WTC11 (cell line): ENCODE results near the gene CDK10. TPM values are rescaled to one million over a fixed set of nuclear protein-coding genes. Genes with fewer than 3 reads are reported as not detected.

ENCODE experiments used
- ATF3 ChIP-seq: sonication (generic); formaldehyde crosslinking; conservative IDR thresholded peaks from 2 replicates; pipeline ENCODE4 v1.8.1; 2022; ENCODE audit warnings: mild to moderate bottlenecking, missing genetic modification reagents
- E2F4 ChIP-seq: sonication (generic); formaldehyde crosslinking; IDR thresholded peaks from 2 replicates; pipeline ENCODE4 v1.8.1; 2022; ENCODE audit warnings: low read depth, mild to moderate bottlenecking, moderate library complexity, missing genetic modification reagents, borderline replicate concordance
- ELF4 ChIP-seq: sonication (generic); formaldehyde crosslinking; IDR thresholded peaks from 2 replicates; pipeline ENCODE4 v1.8.1; 2022; ENCODE audit warnings: low read depth, mild to moderate bottlenecking, moderate library complexity, missing genetic modification reagents
- ESRRA ChIP-seq: sonication (generic); formaldehyde crosslinking; IDR thresholded peaks from 2 replicates; pipeline ENCODE4 v1.8.1; 2022; ENCODE audit warnings: mild to moderate bottlenecking, missing genetic modification reagents, borderline replicate concordance
- FOXJ3 ChIP-seq: sonication (generic); formaldehyde crosslinking; IDR thresholded peaks from 2 replicates; pipeline ENCODE4 v1.9.0; 2021; ENCODE audit warnings: missing genetic modification reagents, mild to moderate bottlenecking, borderline replicate concordance
- FOXP1 ChIP-seq: sonication (generic); formaldehyde crosslinking; IDR thresholded peaks from 2 replicates; pipeline ENCODE4 v1.8.0; 2022; ENCODE audit warnings: missing genetic modification reagents, mild to moderate bottlenecking, moderate library complexity, borderline replicate concordance
- FOXP4 ChIP-seq: sonication (generic); formaldehyde crosslinking; IDR thresholded peaks from 2 replicates; pipeline ENCODE4 v1.8.0; 2022; ENCODE audit warnings: mild to moderate bottlenecking, missing genetic modification reagents
- IRF2 ChIP-seq: sonication (generic); formaldehyde crosslinking; IDR thresholded peaks from 2 replicates; pipeline ENCODE4 v1.8.0; 2022; ENCODE audit warnings: low read depth, missing genetic modification reagents, borderline replicate concordance
- JUN ChIP-seq: sonication (generic); formaldehyde crosslinking; IDR thresholded peaks from 2 replicates; pipeline ENCODE4 v1.8.0; 2023; ENCODE audit warnings: mild to moderate bottlenecking, missing genetic modification reagents
- KAT7 ChIP-seq: sonication (generic); formaldehyde crosslinking; IDR thresholded peaks from 2 replicates; pipeline ENCODE4 v1.8.1; 2023; ENCODE audit warnings: missing genetic modification reagents, mild to moderate bottlenecking, borderline replicate concordance
- NFE2L1 ChIP-seq: sonication (generic); formaldehyde crosslinking; IDR thresholded peaks from 2 replicates; pipeline ENCODE4 v1.8.1; 2023; ENCODE audit warnings: missing genetic modification reagents
- NR1H2 ChIP-seq: sonication (generic); formaldehyde crosslinking; IDR thresholded peaks from 2 replicates; pipeline ENCODE4 v1.9.0; 2021; ENCODE audit warnings: mild to moderate bottlenecking, moderate library complexity, missing genetic modification reagents
- NR3C1 ChIP-seq: sonication (generic); formaldehyde crosslinking; conservative IDR thresholded peaks from 2 replicates; pipeline ENCODE4 v1.8.1; 2023; ENCODE audit warnings: low read depth, mild to moderate bottlenecking, missing genetic modification reagents
- OVOL2 ChIP-seq: fragments of 250-450 bp; sonication (Bioruptor Pico); IDR thresholded peaks from 2 replicates; pipeline ENCODE4 v1.9.0; 2021; ENCODE audit warnings: mild to moderate bottlenecking, borderline replicate concordance
- RELA ChIP-seq: sonication (generic); formaldehyde crosslinking; IDR thresholded peaks from 2 replicates; pipeline ENCODE4 v1.8.1; 2022; ENCODE audit warnings: missing genetic modification reagents, mild to moderate bottlenecking, borderline replicate concordance
- SOX15 ChIP-seq: fragments of 250-450 bp; sonication (Bioruptor Pico); IDR thresholded peaks from 2 replicates; pipeline ENCODE4 v1.9.0; 2021; ENCODE audit warnings: mild to moderate bottlenecking
- STAT6 ChIP-seq: sonication (generic); formaldehyde crosslinking; conservative IDR thresholded peaks from 2 replicates; pipeline ENCODE4 v1.8.1; 2023; ENCODE audit warnings: mild to moderate bottlenecking, low read depth, missing genetic modification reagents, moderate library complexity
- TEAD4 ChIP-seq: sonication (generic); formaldehyde crosslinking; IDR thresholded peaks from 2 replicates; pipeline ENCODE4 v1.8.0; 2022; ENCODE audit warnings: mild to moderate bottlenecking, missing genetic modification reagents
- TP53 ChIP-seq: sonication (generic); formaldehyde crosslinking; IDR thresholded peaks from 2 replicates; pipeline ENCODE4 v1.8.1; 2023; ENCODE audit warnings: mild to moderate bottlenecking, missing genetic modification reagents
- USF2 ChIP-seq: sonication (generic); formaldehyde crosslinking; IDR thresholded peaks from 2 replicates; pipeline ENCODE4 v1.8.1; 2023; ENCODE audit warnings: mild to moderate bottlenecking, missing genetic modification reagents, moderate library complexity
- ZNF396 ChIP-seq: fragments of 250-450 bp; sonication (Bioruptor Pico); IDR thresholded peaks from 2 replicates; pipeline ENCODE4 v1.8.0; 2021; ENCODE audit warnings: mild to moderate bottlenecking, moderate library complexity, borderline replicate concordance
- ZNF416 ChIP-seq: fragments of 250-450 bp; sonication (Bioruptor Pico); IDR thresholded peaks from 2 replicates; pipeline ENCODE4 v1.9.0; 2021; ENCODE audit warnings: mild to moderate bottlenecking, inconsistent platforms
- ZNF423 ChIP-seq: fragments of 250-450 bp; sonication (Bioruptor Pico); IDR thresholded peaks from 2 replicates; pipeline ENCODE4 v2.1.2; 2022; ENCODE audit warnings: mild to moderate bottlenecking, moderate library complexity
- ZNF512 ChIP-seq: sonication (generic); formaldehyde crosslinking; IDR thresholded peaks from 2 replicates; pipeline ENCODE4 v1.8.1; 2022; ENCODE audit warnings: missing genetic modification reagents, borderline replicate concordance
- ZNF532 ChIP-seq: fragments of 250-450 bp; sonication (Bioruptor Pico); IDR thresholded peaks from 2 replicates; pipeline ENCODE4 v1.9.0; 2021; ENCODE audit warnings: mild to moderate bottlenecking, borderline replicate concordance
- total RNA-seq: library from RNA; stranded (reverse); gene quantifications from 3 replicates; pipeline ENCODE4 v1.2.3, GENCODE V29; 2021

The CDK10 gene
- total RNA-seq, 1 experiment from 2014 or later: 102 TPM

GRCh38 chr16:89700649-89701424, 14.3 kb downstream of the CDK10 start (continued):
- TF ChIP-seq ZNF532 (CRISPR knock-in tag): no peak
- peak; percentile 57; the same call in 1 of the 2 replicates for TF ChIP-seq JUN (CRISPR knock-in tag)
- TF ChIP-seq ELF4: 0 out of 2 replicates have a peak, but pooled peaks have one; percentile 35
- TF ChIP-seq FOXP4 (CRISPR knock-in tag): no peak
- TF ChIP-seq OVOL2 (CRISPR knock-in tag): no peak
- no peak for TF ChIP-seq ZNF396 (CRISPR knock-in tag)
- no peak for TF ChIP-seq TP53 (CRISPR knock-in tag)
- TF ChIP-seq NR3C1 (CRISPR knock-in tag): no peak
- TF ChIP-seq E2F4 (CRISPR knock-in tag): 0 out of 2 replicates have a peak, but pooled peaks have one; percentile 15
- TF ChIP-seq IRF2 (CRISPR knock-in tag): no peak
- no peak for TF ChIP-seq NFE2L1 (CRISPR knock-in tag)
- TF ChIP-seq ESRRA: no peak
- no peak for TF ChIP-seq USF2 (CRISPR knock-in tag)
- no peak for TF ChIP-seq ZNF416 (CRISPR knock-in tag)
- TF ChIP-seq RELA (CRISPR knock-in tag): no peak
- no peak for TF ChIP-seq ATF3
- TF ChIP-seq SOX15 (CRISPR knock-in tag): no peak
- TF ChIP-seq TEAD4 (CRISPR knock-in tag): no peak
- peak; percentile 35; the same call in 1 of the 2 replicates for TF ChIP-seq KAT7
- TF ChIP-seq ZNF423 (CRISPR knock-in tag): no peak
- TF ChIP-seq ZNF512 (CRISPR knock-in tag): no peak
- TF ChIP-seq FOXJ3 (CRISPR knock-in tag): no peak
- TF ChIP-seq NR1H2: no peak
- no peak for TF ChIP-seq STAT6 (CRISPR knock-in tag)
- TF ChIP-seq FOXP1: 0 out of 2 replicates have a peak, but pooled peaks have one; percentile 57
